WI38 (cell line): ENCODE data around the gene FBXW7.

Source experiments
- H3K4me3 ChIP-seq: 2 replicates; pipeline ENCODE4 v1.5.1; 2011; ENCODE audit warnings: low read depth, mild to moderate bottlenecking, control low read depth, low read length
- TF ChIP-seq, protein P1 (sequence below): IDR thresholded peaks from 2 replicates; pipeline ENCODE4 v1.5.1; 2012; ENCODE audit warnings: low read depth, mild to moderate bottlenecking, control low read depth, low read length

The FBXW7 gene

DNA sequence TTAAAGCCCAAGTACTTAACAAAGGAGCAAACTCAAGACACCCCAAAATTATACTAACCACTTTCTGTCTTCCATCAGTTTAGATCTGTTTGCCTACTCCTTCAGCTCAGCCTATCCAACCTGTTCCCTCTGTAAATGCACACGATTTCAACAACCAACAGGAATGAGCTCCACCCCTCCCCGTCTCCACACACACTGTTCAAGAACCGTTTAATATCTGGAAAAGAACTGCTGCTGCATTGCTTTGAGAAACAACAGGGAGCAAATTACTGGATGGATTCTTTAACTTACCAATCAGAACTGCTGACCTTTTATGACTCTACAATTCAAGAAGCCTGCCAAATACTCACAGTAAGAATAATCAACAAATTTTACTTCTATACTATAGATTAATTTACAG, 87.0 kb downstream of the FBXW7 start:
- no peak overlapping the region for H3K4me3 ChIP-seq
- TF ChIP-seq, protein P1, sequence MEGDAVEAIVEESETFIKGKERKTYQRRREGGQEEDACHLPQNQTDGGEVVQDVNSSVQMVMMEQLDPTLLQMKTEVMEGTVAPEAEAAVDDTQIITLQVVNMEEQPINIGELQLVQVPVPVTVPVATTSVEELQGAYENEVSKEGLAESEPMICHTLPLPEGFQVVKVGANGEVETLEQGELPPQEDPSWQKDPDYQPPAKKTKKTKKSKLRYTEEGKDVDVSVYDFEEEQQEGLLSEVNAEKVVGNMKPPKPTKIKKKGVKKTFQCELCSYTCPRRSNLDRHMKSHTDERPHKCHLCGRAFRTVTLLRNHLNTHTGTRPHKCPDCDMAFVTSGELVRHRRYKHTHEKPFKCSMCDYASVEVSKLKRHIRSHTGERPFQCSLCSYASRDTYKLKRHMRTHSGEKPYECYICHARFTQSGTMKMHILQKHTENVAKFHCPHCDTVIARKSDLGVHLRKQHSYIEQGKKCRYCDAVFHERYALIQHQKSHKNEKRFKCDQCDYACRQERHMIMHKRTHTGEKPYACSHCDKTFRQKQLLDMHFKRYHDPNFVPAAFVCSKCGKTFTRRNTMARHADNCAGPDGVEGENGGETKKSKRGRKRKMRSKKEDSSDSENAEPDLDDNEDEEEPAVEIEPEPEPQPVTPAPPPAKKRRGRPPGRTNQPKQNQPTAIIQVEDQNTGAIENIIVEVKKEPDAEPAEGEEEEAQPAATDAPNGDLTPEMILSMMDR: no peak

DNA sequence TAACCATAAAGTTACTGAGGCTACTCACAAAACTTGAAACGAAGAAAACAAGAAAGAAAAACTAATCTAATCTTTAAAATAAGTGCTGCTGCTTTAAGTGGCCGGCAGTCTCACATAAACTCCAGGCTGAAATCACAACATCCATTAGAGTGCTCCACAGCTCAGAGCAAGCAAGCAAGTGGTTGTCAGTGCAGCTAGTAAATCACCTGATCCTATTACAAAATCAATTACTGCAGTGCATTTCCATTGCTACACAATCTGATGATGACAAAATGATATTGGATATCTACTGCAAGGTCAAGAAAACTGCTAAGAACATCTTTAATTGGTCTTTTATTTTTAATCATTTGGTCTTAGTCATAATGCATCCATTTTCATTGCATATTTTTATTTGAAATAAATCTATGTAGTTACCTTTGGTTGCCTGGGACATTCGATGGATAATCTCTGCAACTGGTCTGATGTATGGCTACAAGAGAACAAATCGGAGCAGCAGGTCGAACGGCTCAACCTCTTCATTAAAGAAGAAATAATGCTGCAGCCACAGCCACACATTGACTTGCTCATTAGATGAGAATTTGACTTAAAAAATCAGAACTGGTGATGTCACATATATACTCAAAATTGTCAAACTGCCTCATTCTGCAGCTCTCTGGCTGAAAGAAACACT, 87.7 kb downstream of the FBXW7 start:
- H3K4me3 ChIP-seq: no peak overlapping the region
- TF ChIP-seq, protein P1: no peak

GRCh38 chr4:152443859-152444258, 92.0 kb downstream of the FBXW7 start:
- no peak overlapping the region for H3K4me3 ChIP-seq

DNA sequence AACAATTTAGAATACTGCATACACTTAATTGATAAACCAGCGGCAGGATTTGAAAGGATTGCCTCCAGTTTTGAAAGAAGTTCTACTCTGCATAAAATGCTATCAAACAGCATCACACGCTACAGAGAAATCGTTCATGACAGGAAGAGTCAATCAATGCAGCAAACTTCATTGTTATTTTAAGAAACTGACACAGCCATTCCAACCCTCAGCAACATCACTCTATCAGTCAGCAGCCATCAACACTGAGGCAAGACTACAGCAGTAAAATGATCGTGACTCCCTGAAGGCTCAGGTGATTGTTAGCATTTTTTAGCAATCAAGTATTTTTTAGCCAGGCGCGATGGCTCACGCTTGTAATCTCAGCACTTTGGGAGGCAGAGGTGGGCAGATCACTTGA, 98.3 kb downstream of the FBXW7 start:
- TF ChIP-seq, protein P1: no peak
- H3K4me3 ChIP-seq: no peak overlapping the region

More at GRCh38 chr4:152443859-152444258, 92.0 kb downstream of the FBXW7 start:
- TF ChIP-seq, protein P1: no peak

GRCh38 chr4:152436384-152436783, 99.5 kb downstream of the FBXW7 start:
- TF ChIP-seq, protein P1: no peak
- no peak overlapping the region for H3K4me3 ChIP-seq

GRCh38 chr4:152434011-152434410, 101.9 kb downstream of the FBXW7 start:
- H3K4me3 ChIP-seq: no peak overlapping the region
- TF ChIP-seq, protein P1: no peak

DNA sequence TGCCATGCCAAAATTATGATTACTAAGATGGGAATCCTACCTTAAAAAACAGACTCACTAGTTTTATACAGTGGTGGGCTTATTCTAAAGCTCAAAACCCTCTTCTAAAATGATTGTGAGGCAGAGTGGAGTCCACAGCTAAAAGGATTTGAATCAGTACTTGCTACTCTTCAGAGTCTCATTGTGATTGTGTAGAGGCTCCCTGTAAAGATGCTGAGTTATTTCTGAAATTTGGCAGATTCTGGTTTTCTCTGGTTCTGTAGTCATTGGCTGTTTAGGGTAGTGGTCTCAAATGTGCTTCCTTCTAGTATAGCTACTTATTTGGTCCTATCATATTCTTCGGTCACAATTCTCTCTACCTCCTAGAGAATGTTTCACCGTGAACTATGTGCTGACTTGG, 104.1 kb downstream of the FBXW7 start:
- H3K4me3 ChIP-seq: no peak overlapping the region
- TF ChIP-seq, protein P1: no peak
